CD4-positive, alpha-beta T cell treated with Interleukin-15 for 4 hours (primary cell): ENCODE measurements around the gene FOXP4.

Experiments
- DNase-seq: peaks from one replicate; pipeline ENCODE4 v3.0.0-alpha.2; 2020; ENCODE audit warnings: low spot score

The FOXP4 gene

GRCh38 chr6:41630069-41630468, 83.9 kb downstream of the FOXP4 start:
- no peak for DNase-seq

- no peak for DNase-seq
These were observed 84.8 kb downstream of the FOXP4 start for GRCh38 chr6:41630946-41631345.

GRCh38 chr6:41633056-41633634, 87.0 kb downstream of the FOXP4 start:
- no peak for DNase-seq

GRCh38 chr6:41634657-41635056, 88.5 kb downstream of the FOXP4 start:
- DNase-seq, result no peak

DNA sequence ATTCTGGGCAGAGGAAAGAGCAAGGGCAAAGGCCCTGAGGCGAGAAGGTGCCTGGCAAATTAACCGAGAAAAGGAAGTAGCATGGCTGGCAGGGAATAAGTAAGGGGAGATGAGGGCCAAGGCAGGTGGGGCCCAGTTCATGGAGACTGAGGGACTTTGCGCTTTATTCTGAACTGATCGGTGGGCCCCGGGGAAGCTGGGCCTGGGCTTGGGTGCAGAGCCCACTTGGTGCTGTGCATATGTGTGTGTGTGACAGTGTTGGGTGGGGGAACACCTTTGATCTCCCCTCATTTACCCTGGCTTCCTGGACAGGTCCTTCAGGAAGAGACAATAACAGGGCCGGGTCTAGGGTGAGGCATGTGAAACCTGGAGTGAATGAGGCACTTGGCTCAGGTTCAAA, 89.2 kb downstream of the FOXP4 start:
- no peak for DNase-seq

DNA sequence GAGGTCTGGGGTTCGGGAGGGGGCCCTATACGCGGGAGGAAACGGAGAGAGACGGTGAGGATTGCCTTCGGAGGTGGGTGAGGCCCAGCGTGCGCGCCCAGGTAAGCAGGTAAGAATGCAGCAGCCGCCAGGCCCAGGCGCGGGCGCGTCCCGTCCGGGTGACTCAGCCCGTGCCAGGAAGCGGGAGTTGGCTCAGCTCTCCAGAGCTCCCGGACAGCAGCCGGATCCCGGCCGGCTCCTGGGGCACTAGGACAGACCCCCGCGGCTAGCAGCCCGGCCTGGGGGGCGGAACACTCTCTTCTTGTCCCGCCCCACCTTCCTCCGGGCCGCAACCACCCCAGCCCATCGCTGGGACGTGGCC, 90.6 kb downstream of the FOXP4 start:
- DNase-seq, result no peak

- DNase-seq, result no peak
These were observed 91.2 kb downstream of the FOXP4 start for GRCh38 chr6:41637194-41638001.

GRCh38 chr6:41638002-41638934, 92.1 kb downstream of the FOXP4 start, which contains the start of gene MDFI:
TSS of gene MDFI (plus strand) at chr6:41638468. CDS start at chr6:41638750, 282 bp downstream.
- DNase-seq, result no peak

GRCh38 chr6:41638935-41639808, 93.0 kb downstream of the FOXP4 start:
- DNase-seq, result no peak

DNA sequence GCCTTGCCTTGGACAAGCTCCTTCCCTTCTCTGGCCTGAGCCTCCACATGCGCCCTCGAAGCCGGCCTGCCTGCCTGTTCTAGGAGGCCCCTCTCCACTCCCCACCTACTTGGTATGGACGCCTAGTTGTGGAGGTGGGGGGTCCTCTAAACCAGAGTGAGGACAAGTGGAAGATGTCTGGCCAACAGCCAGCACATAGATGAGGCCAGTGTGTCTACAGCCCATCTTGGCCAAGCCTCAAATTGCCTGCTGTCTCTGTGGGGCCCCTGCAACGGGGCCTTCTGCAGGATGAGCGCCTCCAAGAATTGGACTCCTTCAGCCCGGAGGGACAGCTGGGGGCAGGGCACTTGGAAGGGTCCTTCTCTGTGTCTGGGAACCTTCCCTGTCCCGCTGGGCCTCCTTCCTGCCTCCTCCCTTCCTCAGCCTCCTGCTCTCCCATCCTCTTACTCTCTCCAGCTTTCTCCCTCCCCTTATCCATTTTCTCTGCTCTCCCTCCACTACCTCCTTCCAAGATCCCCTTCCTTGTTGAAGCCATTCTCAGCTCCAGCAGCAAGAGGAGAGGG, 93.7 kb downstream of the FOXP4 start:
- DNase-seq, result no peak

DNA sequence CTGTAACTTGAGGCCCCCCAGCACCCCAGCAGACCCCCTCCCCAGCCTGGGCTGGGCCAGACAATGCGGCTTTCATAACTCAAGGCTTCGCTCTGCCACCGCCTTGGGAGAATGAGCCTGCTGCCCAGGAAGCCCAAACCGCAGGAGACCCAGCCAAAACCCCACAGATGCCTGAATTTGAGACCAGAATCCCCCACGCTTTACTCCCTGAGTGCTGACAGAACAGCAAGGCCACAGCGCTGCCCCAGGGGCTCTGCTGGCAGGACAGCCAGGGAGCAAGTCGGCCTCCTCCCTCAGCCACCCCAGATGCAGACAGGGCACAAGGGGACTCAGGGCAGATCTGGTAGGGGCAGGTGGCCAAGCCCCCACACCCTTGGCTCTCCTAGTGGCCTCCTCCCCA, 94.2 kb downstream of the FOXP4 start:
- DNase-seq, result no peak

DNA sequence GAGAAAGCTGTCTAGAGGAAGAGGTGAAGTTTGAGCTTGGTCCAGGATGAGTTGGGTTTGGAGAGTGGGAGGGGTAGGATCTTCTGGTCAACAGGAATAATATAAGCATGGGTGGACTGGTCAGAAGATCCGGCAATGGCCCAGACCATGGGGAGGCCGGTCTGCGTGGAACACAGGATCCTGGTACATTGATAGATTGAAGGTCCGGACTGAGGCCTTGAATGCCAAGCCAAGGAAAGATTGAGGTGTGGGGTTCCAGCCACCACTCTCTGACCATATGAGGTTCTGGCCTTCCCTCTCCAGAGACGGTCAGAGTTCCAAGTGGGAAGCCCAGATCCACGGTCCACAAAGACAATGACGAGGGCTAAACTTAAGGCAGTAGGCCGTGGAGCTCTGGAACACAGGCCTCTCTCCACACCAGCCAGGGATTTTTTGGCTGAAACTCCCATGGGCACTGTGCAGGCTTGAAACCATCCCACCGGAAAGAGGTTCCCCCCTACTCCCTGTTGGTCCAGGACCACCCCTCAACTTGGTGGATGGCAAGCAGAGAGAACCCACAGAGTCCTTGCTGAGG, 95.3 kb downstream of the FOXP4 start:
- DNase-seq, result no peak

- DNase-seq, result no peak
These were observed 96.1 kb downstream of the FOXP4 start for GRCh38 chr6:41642090-41642959.

- DNase-seq, result no peak
These were observed 97.0 kb downstream of the FOXP4 start for GRCh38 chr6:41642960-41643898.

DNA sequence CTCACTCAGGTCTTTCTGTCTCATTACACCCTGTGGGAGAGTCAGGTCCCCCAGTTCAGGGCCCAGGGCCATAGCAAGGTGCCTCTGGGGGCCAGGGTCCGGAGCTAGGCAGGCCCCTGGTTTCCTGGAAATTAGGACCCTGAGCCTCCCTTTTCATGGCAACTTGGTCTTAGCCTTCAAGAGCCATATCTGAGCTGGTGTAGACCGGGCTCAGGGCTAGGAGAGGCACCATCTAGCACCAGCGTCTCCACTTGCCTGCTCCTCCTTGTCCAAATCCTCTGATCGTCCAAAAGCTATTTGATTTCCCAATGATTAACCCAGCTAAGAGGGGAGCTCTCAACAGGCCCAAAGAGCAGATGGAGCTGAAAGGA, 97.7 kb downstream of the FOXP4 start:
- DNase-seq, result no peak

DNA sequence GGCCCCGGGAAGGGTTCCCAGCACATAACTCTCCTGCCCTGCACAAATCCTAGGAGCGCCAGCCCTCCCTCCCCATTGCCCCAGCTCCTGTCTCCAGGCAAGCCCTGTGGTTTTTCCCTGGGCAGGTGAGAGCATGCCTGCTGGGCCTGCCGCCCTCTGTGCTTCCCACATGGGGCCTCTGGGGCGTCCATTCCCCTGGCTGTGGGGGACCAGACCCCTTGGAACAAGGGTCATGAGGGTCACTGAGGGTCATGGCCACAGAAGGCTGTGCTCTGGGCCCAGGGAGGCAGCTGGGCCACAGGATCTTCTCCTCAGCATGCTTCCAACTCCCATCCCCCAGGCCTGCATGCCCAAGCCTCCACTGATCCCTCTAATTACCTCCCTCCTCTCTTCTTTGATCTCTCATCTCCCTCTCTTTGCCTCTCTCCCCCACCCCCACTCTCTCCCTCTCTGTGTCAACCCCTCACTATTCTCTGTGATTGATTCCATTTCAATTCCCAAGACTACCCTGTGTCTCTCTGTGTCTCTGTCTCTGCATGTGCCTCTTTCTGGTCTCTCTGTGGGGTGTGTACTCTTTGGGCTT, 98.2 kb downstream of the FOXP4 start:
- DNase-seq, result no peak

DNA sequence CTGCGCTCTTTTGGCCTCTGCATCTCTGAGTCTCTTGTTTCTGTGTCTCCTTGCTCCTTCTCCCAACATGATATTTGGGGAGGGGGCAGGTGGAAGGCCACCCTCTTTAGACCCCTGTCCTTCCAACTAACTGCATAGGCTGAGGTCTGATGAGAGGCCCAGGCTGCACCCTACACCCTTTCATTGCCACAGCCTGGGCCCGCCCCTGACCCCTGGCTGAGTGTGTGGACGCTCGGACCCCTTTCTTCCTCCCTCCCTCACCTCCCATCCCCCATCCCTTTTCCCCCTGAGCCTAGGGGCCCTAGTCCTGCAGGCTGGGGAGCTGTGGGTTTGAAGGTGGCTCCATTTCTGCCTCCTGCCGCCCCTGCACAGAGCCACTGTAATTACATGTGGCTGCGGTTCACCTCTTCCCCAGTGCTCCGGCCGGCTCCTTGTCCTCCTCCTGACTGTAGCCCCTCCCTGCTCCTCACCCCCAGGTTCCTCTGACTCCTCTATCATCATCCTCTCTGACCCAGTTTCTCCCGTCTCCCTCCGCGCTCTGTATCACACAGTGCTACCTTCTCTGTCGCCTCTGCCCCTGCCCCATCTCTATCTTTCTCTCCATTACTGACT, 98.9 kb downstream of the FOXP4 start:
- no peak for DNase-seq
